Lower leg skin (tissue), 4 donors: ENCODE data around the gene PLCG1. TPM values are rescaled to one million over a fixed set of nuclear protein-coding genes. Genes with fewer than 3 reads are reported as not detected.
A peak's percentile ranks its signal among the peaks of the same experiment; 100 is the strongest.
"Not testable (repeated sequence)": the region's sequence is repeated elsewhere in the genome, so short reads cannot be mapped to it uniquely, and the experiment has no call there.

Source experiments
- DNase-seq, 2 donors: peaks; one replicate each; pipeline ENCODE4 v3.0.0-alpha.2; 2019; ENCODE audit warnings: low spot score in 2 of 2
- H3K4me3 ChIP-seq: fragments of 200-600 bp; sonication (generic); 2 replicates; pipeline ENCODE4 v1.5.1; 2017; ENCODE audit warnings: mild to moderate bottlenecking, low read depth; ENCODE audit not compliant: poor library complexity, severe bottlenecking
- POLR2A ChIP-seq, 2 donors: fragments of 450-650 bp; IDR thresholded peaks; one replicate each; pipeline ENCODE4 v1.6.1; 2016 to 2017; ENCODE audit warnings: antibody characterized with exemption in 2 of 2, mild to moderate bottlenecking in 1 of 2, moderate library complexity in 1 of 2
- WGBS, 2 donors: methylation state at CpG; one replicate each; pipeline ENCODE4 v1.1.5; 2018; 5-methylcytosine and 5-hydroxymethylcytosine counted together
- intact Hi-C: fragments of 100-400 bp; cut with DNase I; formaldehyde crosslinking; loops from one replicate; pipeline ENCODE4 v1.15.0; 2023; ENCODE audit warnings: low total_unique reads
- total RNA-seq, 4 donors: library from RNA; depleted of rRNA; stranded (reverse); fragments of >200 nt; gene quantifications; one replicate each; pipeline ENCODE4 v1.1.0, GENCODE V29; 2016
- TF ChIP-seq, protein P1 (sequence below), 3 donors: fragments of 450-650 bp; IDR thresholded peaks; one replicate each; pipeline ENCODE4 v1.5.1; 2016; ENCODE audit warnings: antibody characterized with exemption in 3 of 3, mild to moderate bottlenecking in 3 of 3, moderate library complexity in 2 of 3

The PLCG1 gene
- total RNA-seq, 4 donors from 2014 or later, result 59.0 to 138 (median 72.5) TPM

DNA sequence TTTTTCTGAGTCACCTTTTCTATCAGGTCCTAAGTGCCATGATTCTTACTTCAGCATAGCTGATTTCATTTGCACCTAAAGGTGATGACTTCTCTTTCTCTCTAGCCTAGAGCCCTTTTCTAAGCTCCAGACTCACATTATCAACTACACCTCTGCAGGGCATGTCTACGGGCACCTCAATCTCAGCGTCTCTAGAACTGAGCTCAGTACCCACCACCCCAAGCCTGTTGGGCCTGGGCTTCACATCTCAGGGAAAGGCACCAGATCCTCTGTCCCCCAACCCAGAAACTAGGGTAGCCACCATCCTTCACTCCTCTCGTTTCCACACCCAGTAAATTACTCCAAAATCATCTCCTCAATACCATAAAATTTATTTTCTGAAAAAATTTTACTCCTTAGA, 10.6 kb upstream of the PLCG1 start:
- TF ChIP-seq, protein P1, sequence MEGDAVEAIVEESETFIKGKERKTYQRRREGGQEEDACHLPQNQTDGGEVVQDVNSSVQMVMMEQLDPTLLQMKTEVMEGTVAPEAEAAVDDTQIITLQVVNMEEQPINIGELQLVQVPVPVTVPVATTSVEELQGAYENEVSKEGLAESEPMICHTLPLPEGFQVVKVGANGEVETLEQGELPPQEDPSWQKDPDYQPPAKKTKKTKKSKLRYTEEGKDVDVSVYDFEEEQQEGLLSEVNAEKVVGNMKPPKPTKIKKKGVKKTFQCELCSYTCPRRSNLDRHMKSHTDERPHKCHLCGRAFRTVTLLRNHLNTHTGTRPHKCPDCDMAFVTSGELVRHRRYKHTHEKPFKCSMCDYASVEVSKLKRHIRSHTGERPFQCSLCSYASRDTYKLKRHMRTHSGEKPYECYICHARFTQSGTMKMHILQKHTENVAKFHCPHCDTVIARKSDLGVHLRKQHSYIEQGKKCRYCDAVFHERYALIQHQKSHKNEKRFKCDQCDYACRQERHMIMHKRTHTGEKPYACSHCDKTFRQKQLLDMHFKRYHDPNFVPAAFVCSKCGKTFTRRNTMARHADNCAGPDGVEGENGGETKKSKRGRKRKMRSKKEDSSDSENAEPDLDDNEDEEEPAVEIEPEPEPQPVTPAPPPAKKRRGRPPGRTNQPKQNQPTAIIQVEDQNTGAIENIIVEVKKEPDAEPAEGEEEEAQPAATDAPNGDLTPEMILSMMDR (IDR thresholded peaks at IDR 0.05), result no peak
- TF ChIP-seq POLR2A (IDR thresholded peaks at IDR 0.05), result no peak
- WGBS, 2 donors, result 87 to 91% methylated on average over 3 of the region's 3 CpGs

DNA sequence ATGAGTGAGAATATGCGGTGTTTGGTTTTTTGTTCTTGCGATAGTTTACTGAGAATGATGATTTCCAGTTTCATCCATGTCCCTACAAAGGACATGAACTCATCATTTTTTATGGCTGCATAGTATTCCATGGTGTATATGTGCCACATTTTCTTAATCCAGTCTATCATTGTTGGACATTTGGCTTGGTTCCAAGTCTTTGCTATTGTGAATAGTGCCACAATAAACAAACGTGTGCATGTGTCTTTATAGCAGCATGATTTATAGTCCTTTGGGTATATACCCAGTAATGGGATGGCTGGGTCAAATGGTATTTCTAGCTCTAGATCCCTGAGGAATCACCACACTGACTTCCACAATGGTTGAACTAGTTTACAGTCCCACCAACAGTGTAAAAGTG, 9.0 kb upstream of the PLCG1 start:
- DNase-seq, H3K4me3 ChIP-seq, intact Hi-C loops: not testable (repeated sequence)
- 20% methylated on average over 1 of the region's 3 CpGs; no CpG with 5 or more reads in 1 of the 2 donors for WGBS, 2 donors

More for the DNA sequence above, 10.6 kb upstream of the PLCG1 start:
- H3K4me3 ChIP-seq, result no peak overlapping the region
- intact Hi-C loops, result no loop called here
- no peak for DNase-seq

DNA sequence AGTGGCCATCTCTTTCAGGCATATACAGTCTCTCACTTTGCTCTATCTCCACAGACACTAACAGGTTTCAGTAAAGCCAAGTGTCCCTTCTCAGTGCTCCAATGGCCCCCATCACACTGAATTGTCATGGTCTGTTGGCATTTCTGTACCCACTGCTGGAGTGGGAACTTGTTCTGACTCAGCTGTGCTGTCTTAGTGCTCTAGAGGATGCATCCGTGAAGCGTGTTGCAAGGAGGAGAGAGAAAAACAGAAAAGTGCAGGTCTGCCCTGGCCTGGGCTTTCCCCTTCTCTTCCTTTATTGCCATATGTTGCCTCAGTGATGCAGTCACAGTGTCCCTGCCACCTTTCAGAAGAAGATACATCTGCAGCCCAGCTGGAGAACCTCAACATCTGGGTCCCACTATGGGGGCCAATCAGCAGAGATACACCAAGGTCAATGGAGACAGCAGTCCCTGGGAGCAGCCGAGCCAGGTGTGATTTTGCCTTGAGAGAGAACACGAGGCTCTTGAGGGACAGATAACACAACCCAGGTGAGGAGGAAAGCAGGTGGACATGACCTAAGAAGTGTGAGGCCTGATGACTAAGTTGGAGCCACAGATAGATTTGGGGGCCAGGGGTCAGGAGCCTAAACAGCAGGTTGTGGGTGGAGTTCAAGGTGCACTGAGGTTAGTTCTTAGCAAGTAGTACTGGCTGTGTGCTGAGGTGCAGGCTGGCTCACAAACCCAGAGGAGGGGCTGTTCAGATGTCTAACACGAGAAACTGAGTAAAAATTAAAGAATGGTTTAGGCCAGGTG, 5.6 kb upstream of the PLCG1 start:
- no peak overlapping the region for H3K4me3 ChIP-seq
- TF ChIP-seq, protein P1 (IDR thresholded peaks at IDR 0.05), result no peak
- no peak for TF ChIP-seq POLR2A (IDR thresholded peaks at IDR 0.05)
- intact Hi-C loops, result no loop called here
- no peak for DNase-seq
- WGBS, 2 donors, result 66 to 67% methylated on average over 5 of the region's 5 CpGs

DNA sequence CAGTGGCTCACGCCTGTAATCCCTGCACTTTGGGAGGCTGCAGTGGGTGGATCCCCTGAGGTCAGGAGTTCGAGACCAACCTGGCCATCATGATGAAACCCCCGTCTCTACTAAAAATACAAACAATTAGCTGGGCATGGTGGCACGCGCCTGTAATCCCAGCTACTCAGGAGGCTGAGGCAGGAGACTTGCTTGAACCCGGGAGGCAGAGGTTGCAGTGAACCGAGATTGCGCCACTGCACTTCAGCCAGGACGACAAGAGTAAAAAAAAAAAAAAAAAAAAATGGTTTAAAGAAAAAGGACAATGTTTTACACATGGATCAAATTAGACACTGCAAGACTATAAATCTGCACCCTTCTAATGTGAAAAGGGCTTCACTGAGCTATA, 5.0 kb upstream of the PLCG1 start:
- DNase-seq, intact Hi-C loops, H3K4me3 ChIP-seq: not testable (repeated sequence)
- 66 to 70% methylated on average over 9 of the region's 9 CpGs for WGBS, 2 donors

DNA sequence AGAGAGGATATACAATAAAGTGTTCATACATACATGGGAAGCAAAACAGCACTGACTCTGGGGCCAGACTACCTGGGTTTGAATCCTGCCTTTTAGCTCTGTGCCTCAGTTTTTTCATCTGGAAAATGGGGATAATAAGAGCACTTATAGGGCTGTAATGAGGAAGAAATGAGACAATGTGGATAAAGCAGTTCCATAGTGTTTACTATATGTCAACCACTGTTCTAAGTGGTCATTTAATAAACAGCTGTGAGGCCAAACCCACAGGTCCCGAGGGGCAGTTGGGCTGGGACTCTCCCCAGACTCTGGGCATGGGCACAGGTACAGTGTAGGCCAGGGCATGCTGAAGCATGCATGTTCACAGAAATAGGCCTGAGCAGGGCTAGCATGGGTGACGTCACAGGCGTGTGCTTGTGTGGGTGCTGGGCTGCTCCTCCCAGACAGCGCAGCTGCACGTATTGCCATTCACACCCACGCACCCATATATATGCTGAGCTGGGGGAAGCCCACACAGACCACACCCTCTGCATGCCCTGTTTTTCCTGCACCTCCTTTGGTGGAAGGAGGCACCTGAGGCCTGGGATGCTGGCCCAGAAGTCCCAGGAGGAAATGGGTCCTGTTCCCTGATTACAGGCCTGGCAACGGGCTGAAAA, 3.5 kb upstream of the PLCG1 start:
- intact Hi-C loops, result no loop called here
- WGBS, 2 donors, result 42 to 45% methylated on average over 4 to 7 of the region's 7 CpGs
- peak in 1 of 2 donors; percentile 63 for DNase-seq
- no peak overlapping the region for H3K4me3 ChIP-seq
- no peak for TF ChIP-seq POLR2A (IDR thresholded peaks at IDR 0.05)
- TF ChIP-seq, protein P1 (IDR thresholded peaks at IDR 0.05), result no peak

DNA sequence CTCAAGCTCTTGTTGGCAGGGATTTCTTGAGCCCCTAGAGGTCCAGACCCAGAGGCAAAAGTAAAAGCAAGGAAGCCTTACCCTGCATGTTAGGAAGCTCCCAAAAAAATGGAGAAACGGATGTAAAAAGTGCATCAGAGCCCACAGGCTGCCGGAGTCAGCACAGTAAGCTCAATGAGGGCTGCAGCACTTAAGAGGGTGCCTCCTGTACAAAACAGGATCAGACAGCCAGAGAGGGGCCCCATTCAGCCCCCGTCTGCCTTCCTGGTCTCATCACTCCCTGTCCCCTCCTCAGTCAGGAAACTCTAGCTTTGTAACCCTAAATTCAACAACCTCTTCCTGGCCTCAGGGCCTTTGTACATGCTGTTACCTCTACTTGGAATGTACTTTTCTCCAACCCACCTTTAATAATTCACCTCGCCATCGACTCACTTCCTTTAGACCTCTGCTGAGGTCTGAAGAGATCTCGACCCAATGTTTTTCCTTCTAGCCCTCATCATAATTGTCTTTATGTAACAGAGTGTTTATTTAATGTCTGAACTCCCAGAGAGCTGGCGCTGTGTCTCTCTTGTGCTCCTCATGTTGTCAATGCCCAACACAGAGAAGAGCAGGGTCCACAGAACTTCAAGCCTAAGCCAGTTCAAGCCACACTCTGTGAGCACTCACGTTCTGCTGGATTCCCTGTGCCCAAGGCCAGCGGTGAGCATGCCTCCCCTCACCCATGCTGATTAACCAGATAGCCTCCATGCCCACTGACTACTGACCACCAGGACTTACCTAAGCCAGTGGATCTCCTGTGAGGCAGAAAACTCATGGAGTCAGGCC, 2.8 kb upstream of the PLCG1 start:
- 65 to 78% methylated on average over 9 of the region's 9 CpGs for WGBS, 2 donors
- DNase-seq, result no peak
- no peak overlapping the region for H3K4me3 ChIP-seq
- TF ChIP-seq, protein P1 (IDR thresholded peaks at IDR 0.05), result no peak
- TF ChIP-seq POLR2A (IDR thresholded peaks at IDR 0.05), result no peak
- intact Hi-C loops, result no loop called here
